Gastrocnemius medialis (tissue), 4 donors: ENCODE results near the gene ENSA.

Experiments
- POLR2A ChIP-seq, 2 donors: fragments of 450-650 bp; IDR thresholded peaks; one replicate each; pipeline ENCODE4 v1.6.1; 2017; ENCODE audit warnings: antibody characterized with exemption in 2 of 2, mild to moderate bottlenecking in 2 of 2, moderate library complexity in 2 of 2
- TF ChIP-seq, protein P1 (sequence below), 5 experiments: fragments of 450-650 bp in 3 of 5; fragments of 200-600 bp in 2 of 5; sonication (generic) in 2 of 5; IDR thresholded peaks in 4 of 5; conservative IDR thresholded peaks in 1 of 5; 1 replicate in 4 of 5; 2 replicates in 1 of 5; pipeline ENCODE4 v1.5.1; 2016 to 2019; ENCODE audit warnings: antibody characterized with exemption in 5 of 5, mild to moderate bottlenecking in 3 of 5, moderate library complexity in 3 of 5

DNA sequence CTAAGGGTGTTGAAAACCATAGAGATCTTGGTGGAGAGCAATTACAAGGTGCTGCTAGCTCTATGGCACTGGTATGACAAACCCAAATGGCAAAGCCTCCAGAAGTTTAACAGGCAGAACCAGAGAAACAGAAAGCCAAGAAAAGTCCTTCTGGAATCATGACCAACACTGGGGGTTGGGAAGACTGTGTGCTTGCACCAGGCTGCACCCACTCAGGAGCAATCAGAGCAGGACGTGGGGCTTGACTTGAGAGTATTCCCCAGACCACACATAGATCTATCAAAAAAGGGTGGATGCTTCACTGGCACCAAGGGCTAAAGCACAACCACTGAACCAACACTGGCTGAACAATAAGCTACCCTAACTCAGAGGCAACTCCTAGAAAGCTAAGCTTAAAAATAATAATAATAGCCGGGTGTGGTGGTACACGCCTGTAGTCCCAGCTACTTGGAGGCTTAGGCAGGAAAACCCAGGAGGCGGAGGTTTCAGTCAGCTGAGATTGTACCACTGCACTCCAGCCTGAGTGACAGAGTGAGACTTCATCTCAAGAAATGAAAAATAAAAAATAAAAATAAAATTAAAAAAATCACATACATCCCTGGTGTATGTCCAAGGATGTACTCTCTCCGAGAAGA, 20.1 kb upstream of the ENSA start:
- TF ChIP-seq, protein P1, sequence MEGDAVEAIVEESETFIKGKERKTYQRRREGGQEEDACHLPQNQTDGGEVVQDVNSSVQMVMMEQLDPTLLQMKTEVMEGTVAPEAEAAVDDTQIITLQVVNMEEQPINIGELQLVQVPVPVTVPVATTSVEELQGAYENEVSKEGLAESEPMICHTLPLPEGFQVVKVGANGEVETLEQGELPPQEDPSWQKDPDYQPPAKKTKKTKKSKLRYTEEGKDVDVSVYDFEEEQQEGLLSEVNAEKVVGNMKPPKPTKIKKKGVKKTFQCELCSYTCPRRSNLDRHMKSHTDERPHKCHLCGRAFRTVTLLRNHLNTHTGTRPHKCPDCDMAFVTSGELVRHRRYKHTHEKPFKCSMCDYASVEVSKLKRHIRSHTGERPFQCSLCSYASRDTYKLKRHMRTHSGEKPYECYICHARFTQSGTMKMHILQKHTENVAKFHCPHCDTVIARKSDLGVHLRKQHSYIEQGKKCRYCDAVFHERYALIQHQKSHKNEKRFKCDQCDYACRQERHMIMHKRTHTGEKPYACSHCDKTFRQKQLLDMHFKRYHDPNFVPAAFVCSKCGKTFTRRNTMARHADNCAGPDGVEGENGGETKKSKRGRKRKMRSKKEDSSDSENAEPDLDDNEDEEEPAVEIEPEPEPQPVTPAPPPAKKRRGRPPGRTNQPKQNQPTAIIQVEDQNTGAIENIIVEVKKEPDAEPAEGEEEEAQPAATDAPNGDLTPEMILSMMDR (IDR thresholded peaks at IDR 0.05 in 4 of 5, conservative IDR thresholded peaks at IDR 0.05 in 1 of 5), result no peak
- no peak for TF ChIP-seq POLR2A (IDR thresholded peaks at IDR 0.05)
